ENCODE results near the gene CTU1. TPM values are rescaled to one million over a fixed set of nuclear protein-coding genes. Genes with fewer than 3 reads are reported as not detected.

Gene CTU1
- total RNA-seq, 4 donors from 2014 or later: 7.8 to 27.7 (median 8.4) TPM; not detected in 1

DNA sequence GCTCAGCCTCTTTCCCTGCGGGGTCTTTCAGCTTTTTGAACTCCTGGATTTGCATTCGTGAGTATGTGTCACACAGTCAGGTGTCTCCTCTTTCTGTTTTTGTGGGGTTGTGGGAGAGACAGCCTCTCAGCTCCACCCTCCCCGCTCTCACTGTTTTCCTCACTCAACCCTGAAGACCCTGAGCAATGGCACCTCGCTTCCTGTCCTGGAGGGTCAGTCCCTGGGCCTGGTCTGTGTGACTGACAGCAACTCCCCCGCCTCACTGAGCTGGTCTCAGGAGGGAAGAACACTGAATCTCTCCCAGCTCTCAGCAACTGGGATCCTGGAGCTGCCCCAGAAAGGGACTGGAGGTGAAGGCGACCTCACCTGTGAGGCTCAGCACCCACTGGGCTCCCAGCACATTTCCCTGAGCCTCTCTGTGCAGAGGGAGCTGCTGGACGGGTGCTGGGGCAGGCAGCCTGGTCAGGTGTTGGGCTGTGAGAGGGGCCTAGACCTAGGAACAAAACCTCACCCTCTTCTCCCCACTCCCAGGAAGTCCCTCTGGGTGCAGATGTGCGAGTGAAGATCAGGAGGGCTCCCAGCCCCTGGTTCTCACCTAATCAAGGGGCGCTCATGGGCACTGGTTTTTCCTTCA lies 29.7 kb upstream of the CTU1 start:
- no peak for DNase-seq
- H3K36me3 ChIP-seq: no peaks in the 10 kb centered on the region
- TF ChIP-seq, protein P1, sequence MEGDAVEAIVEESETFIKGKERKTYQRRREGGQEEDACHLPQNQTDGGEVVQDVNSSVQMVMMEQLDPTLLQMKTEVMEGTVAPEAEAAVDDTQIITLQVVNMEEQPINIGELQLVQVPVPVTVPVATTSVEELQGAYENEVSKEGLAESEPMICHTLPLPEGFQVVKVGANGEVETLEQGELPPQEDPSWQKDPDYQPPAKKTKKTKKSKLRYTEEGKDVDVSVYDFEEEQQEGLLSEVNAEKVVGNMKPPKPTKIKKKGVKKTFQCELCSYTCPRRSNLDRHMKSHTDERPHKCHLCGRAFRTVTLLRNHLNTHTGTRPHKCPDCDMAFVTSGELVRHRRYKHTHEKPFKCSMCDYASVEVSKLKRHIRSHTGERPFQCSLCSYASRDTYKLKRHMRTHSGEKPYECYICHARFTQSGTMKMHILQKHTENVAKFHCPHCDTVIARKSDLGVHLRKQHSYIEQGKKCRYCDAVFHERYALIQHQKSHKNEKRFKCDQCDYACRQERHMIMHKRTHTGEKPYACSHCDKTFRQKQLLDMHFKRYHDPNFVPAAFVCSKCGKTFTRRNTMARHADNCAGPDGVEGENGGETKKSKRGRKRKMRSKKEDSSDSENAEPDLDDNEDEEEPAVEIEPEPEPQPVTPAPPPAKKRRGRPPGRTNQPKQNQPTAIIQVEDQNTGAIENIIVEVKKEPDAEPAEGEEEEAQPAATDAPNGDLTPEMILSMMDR (IDR thresholded peaks at IDR 0.05): no peak
- H3K27me3 ChIP-seq: no peaks in the 10 kb centered on the region
- no peak overlapping the region for H3K27ac ChIP-seq
- intact Hi-C loops (cut with DNase I; ENCODE audit: low total_unique reads): no loop called here
- no peaks in the 10 kb centered on the region for H3K4me1 ChIP-seq
- H3K9me3 ChIP-seq: no peaks in the 10 kb centered on the region
- H3K4me3 ChIP-seq: no peak overlapping the region

DNA sequence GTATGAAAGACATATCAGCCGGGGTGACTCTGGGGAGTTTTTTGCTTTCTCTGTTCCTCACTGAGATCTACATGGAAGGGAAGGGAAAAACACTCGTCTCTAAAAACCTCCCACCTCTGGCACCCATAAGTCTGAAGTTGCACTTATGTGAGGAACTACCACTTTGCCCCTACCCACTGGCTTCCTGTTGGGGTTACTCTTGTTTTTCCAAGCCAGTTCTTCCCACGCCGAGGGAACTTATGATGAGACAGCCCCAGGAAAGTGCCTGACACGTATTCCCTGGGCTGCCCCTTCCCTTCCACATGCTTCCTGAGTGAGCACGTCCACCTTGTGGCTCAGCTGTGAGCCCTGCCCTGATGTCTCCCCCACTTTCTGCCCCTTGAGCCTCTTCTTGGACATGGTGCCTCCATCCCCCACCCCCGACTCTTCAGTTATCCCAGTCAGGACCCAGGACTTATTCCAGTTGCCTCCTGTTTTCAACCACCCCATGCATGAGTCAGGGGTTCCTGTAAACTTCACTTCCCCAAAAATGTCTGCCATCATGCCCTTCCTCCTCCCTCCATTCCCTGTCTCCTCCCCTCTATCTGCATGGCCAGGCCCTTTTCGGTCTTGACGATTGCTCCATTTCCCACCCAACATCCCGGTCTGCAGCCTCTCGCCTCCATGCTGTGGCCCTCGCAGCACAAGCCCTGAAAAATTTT lies 28.8 kb upstream of the CTU1 start:
- no peak for DNase-seq
- no peak for TF ChIP-seq POLR2A (IDR thresholded peaks at IDR 0.05)
- TF ChIP-seq, protein P1 (IDR thresholded peaks at IDR 0.05): no peak
- intact Hi-C loops (cut with DNase I; ENCODE audit: low total_unique reads): no loop called here
- Histone ChIP-seq H3K36me3 (no peaks in the 10 kb centered on the region), H3K27me3 (no peaks in the 10 kb centered on the region), H3K27ac (no peak overlapping the region), H3K9me3 (no peaks in the 10 kb centered on the region), H3K4me1 (no peaks in the 10 kb centered on the region), H3K4me3 (no peak overlapping the region)

GRCh38 chr19:51135986-51136762 lies 28.0 kb upstream of the CTU1 start:
- no peak for TF ChIP-seq POLR2A (IDR thresholded peaks at IDR 0.05)
- TF ChIP-seq, protein P1 (IDR thresholded peaks at IDR 0.05): no peak
- DNase-seq: no peak
- Histone ChIP-seq H3K27me3 (no peaks in the 10 kb centered on the region), H3K4me1 (no peaks in the 10 kb centered on the region), H3K4me3 (no peak overlapping the region), H3K27ac (no peak overlapping the region), H3K9me3 (no peaks in the 10 kb centered on the region), H3K36me3 (no peaks in the 10 kb centered on the region)
- intact Hi-C loops (cut with DNase I; ENCODE audit: low total_unique reads): no loop called here

DNA sequence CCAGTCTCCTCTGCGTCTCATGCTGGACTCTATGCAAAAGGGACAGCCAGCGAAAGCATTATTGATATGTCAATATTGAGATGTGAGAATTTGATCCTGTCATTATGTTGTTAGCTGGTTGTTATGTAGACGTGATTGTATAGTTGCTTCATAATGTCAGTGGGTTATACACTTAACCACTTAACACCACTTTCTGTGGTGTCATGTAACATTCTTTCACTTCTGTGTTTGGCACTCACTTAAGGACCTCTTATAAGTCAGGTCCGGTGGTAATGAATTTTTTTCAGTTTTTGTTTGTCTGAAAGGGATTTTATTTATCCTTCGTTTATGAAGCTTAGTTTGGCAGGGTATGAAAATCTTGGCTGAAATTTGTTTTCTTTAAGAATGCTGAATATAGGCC lies 26.8 kb upstream of the CTU1 start:
- no peak for DNase-seq
- H3K27ac ChIP-seq: no peak overlapping the region
- H3K36me3 ChIP-seq: no peaks in the 10 kb centered on the region
- H3K4me1 ChIP-seq: no peaks in the 10 kb centered on the region
- intact Hi-C loops (cut with DNase I; ENCODE audit: low total_unique reads): no loop called here
- no peak for TF ChIP-seq POLR2A (IDR thresholded peaks at IDR 0.05)
- TF ChIP-seq, protein P1 (IDR thresholded peaks at IDR 0.05): no peak
- no peak overlapping the region for H3K4me3 ChIP-seq
- H3K9me3 ChIP-seq: no peaks in the 10 kb centered on the region
- no peaks in the 10 kb centered on the region for H3K27me3 ChIP-seq

Measured in uterus (tissue), 4 donors.